Measurements from ENCODE around the gene MMP14. TPM values are rescaled to one million over a fixed set of nuclear protein-coding genes. Genes with fewer than 3 reads are reported as not detected.

MMP14 gene
- total RNA-seq, 1 donor from 2014 or later: 490 TPM

DNA sequence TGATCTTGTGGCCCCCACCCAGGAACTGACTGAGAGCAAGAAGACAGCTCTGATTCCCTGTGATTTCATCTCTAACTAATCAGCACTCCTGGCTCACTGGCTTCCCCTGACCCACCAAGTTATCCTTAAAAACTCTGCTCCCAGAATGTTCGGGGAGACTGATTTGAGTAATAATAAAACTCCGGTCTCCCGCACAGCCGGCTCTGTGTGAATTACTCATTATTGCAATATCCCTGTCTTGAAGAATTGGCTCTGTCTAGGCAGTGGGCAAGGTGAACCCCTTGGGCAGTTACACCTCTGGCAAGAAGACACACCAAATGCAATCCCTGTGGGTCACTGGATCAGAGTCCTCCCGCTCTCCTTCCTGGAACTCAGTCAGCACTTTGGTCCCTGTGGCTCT, 42.4 kb upstream of the MMP14 start:
- H3K4me3 Mint-ChIP-seq (ENCODE audit: unreplicated experiment): no peak overlapping the region
- no peaks in the 10 kb centered on the region for H3K36me3 Mint-ChIP-seq (ENCODE audit: unreplicated experiment)
- H3K4me1 Mint-ChIP-seq (ENCODE audit: unreplicated experiment): no peaks in the 10 kb centered on the region
- H3K9me3 Mint-ChIP-seq (ENCODE audit: unreplicated experiment): no peaks in the 10 kb centered on the region
- no peak for DNase-seq (ENCODE audit: extremely low spot score, unreplicated experiment)
- TF ChIP-seq, protein P1, sequence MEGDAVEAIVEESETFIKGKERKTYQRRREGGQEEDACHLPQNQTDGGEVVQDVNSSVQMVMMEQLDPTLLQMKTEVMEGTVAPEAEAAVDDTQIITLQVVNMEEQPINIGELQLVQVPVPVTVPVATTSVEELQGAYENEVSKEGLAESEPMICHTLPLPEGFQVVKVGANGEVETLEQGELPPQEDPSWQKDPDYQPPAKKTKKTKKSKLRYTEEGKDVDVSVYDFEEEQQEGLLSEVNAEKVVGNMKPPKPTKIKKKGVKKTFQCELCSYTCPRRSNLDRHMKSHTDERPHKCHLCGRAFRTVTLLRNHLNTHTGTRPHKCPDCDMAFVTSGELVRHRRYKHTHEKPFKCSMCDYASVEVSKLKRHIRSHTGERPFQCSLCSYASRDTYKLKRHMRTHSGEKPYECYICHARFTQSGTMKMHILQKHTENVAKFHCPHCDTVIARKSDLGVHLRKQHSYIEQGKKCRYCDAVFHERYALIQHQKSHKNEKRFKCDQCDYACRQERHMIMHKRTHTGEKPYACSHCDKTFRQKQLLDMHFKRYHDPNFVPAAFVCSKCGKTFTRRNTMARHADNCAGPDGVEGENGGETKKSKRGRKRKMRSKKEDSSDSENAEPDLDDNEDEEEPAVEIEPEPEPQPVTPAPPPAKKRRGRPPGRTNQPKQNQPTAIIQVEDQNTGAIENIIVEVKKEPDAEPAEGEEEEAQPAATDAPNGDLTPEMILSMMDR (IDR thresholded peaks at IDR 0.05): no peak
- peaks cover 28% of the 10 kb centered on the region for H3K27me3 Mint-ChIP-seq (ENCODE audit: unreplicated experiment)
- no peak overlapping the region for H3K27ac Mint-ChIP-seq (ENCODE audit: unreplicated experiment)

DNA sequence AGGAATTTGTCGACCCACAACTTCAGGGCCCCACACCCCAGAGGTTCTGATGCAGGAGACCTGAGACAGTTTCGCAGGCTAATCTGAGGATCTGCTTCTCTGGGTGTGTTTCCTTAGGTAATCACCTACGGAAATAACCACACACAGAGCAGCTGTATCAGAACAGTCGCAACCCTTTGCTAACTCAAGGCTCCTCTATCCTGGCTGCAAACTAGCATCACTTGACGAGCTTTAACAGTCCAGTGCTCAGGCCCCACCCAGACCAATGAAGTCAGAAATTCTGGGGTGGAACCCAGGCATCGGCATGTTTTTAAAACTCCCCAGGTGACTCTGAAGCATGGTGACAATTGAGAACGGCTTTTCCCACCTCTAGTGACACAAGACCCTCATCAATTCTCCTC, 41.8 kb upstream of the MMP14 start:
- H3K4me1 Mint-ChIP-seq (ENCODE audit: unreplicated experiment): no peaks in the 10 kb centered on the region
- TF ChIP-seq, protein P1 (IDR thresholded peaks at IDR 0.05): no peak
- peaks cover 31% of the 10 kb centered on the region for H3K27me3 Mint-ChIP-seq (ENCODE audit: unreplicated experiment)
- H3K4me3 Mint-ChIP-seq (ENCODE audit: unreplicated experiment): no peak overlapping the region
- H3K36me3 Mint-ChIP-seq (ENCODE audit: unreplicated experiment): no peaks in the 10 kb centered on the region
- no peaks in the 10 kb centered on the region for H3K9me3 Mint-ChIP-seq (ENCODE audit: unreplicated experiment)
- H3K27ac Mint-ChIP-seq (ENCODE audit: unreplicated experiment): no peak overlapping the region
- DNase-seq (ENCODE audit: extremely low spot score, unreplicated experiment): no peak

DNA sequence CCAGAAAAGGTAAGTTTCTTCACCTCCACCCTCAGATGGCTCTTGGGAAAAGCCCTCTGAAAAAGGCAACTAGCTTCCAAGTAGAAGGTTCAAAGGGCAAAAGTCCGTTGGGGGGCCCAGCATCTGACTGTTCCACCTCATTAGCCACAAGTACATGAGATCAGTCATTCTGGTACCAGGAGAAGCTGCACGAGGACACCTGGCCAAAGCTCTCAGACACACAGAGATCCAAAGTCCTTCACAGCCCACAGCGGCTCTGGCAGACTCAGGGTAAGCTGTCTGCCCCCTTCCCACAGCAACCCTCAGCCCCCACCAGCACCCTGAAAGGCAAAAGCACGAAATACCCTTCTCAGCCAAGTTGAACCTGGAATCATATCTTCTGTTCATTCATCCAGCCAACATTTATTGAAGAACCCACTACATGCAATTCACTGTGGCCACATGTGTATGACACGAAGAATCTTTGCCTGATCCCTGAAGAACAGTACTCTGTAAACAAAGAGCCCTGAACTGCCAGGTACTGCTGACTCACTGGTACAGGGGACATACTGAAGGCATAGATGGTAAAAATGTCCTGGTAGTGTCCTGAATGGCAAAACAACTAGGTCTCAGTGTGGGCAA, 40.2 kb upstream of the MMP14 start:
- Mint-ChIP-seq H3K36me3 (ENCODE audit: unreplicated experiment) (no peaks in the 10 kb centered on the region), H3K27ac (ENCODE audit: unreplicated experiment) (no peak overlapping the region), H3K4me3 (ENCODE audit: unreplicated experiment) (no peak overlapping the region), H3K27me3 (ENCODE audit: unreplicated experiment) (peaks cover 36% of the 10 kb centered on the region), H3K9me3 (ENCODE audit: unreplicated experiment) (no peaks in the 10 kb centered on the region), H3K4me1 (ENCODE audit: unreplicated experiment) (no peaks in the 10 kb centered on the region)
- TF ChIP-seq, protein P1 (IDR thresholded peaks at IDR 0.05): no peak
- DNase-seq (ENCODE audit: extremely low spot score, unreplicated experiment): no peak

DNA sequence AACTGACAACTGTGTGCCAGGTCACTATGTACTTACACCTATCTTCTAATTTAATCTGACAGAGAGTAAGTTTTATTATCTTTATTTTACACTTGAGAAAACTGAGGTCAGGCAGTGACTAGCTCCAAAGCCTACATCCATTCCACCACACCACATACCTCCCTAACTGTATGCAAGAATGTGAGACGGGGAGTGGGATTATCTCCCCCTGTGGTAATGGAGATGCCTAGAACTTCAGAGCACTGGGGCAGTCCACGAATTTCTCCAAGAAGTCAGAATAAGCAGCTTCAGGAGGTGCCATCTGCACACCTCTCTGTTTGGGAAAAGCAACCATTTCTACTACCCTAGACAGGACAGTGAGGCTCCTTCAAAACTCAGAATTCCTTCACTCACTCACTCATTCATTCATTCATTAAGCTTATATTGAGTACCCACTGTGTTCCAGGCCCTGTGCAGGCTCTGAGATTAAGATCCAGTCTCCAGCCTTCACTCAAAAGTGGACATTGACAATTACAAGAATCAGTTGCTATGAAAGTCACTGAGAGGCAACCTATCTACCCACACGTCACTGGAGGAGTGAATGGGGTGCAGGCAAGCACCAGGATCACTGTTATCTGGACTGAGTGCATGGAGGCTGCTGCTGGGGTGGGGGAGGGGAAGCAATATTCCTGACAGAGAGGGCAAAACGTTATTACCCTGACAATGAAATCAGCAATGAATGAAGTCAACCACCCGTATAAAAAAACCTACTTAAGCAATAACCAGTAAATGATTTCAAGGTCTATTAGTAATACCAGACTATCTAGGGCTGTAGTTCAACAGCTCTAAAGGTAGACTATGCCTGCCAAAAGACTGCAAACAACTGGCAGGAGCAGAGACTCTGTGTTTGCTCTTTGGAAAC, 39.1 kb upstream of the MMP14 start:
- Mint-ChIP-seq H3K4me1 (ENCODE audit: unreplicated experiment) (no peaks in the 10 kb centered on the region), H3K4me3 (ENCODE audit: unreplicated experiment) (no peak overlapping the region), H3K9me3 (ENCODE audit: unreplicated experiment) (no peaks in the 10 kb centered on the region), H3K27ac (ENCODE audit: unreplicated experiment) (no peak overlapping the region), H3K36me3 (ENCODE audit: unreplicated experiment) (no peaks in the 10 kb centered on the region), H3K27me3 (ENCODE audit: unreplicated experiment) (peaks cover 39% of the 10 kb centered on the region)
- DNase-seq (ENCODE audit: extremely low spot score, unreplicated experiment): no peak
- TF ChIP-seq, protein P1 (IDR thresholded peaks at IDR 0.05): no peak

DNA sequence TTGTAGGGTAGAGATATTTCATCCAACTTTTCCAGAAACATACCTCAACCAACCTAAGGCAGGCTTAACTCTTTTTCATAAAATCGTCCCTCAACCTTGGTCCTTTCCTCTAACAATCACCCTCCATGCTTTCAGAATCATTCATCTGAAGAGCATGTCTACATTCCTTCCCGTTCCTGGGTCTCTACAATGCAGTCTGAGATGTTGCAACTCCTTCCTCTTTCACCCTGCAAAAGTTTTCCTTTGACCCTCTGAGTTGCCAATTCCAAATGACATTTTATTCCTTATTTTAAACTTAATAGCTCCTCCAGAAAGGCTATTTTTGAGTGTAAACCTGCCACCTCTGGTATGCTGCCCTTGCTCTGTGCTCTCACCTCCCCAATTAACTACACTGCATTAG, 37.9 kb upstream of the MMP14 start:
- TF ChIP-seq, protein P1 (IDR thresholded peaks at IDR 0.05): no peak
- H3K4me1 Mint-ChIP-seq (ENCODE audit: unreplicated experiment): no peaks in the 10 kb centered on the region
- no peak for DNase-seq (ENCODE audit: extremely low spot score, unreplicated experiment)
- H3K9me3 Mint-ChIP-seq (ENCODE audit: unreplicated experiment): no peaks in the 10 kb centered on the region
- H3K27ac Mint-ChIP-seq (ENCODE audit: unreplicated experiment): no peak overlapping the region
- H3K36me3 Mint-ChIP-seq (ENCODE audit: unreplicated experiment): no peaks in the 10 kb centered on the region
- H3K27me3 Mint-ChIP-seq (ENCODE audit: unreplicated experiment): peaks cover 44% of the 10 kb centered on the region
- no peak overlapping the region for H3K4me3 Mint-ChIP-seq (ENCODE audit: unreplicated experiment)
